HG02852 (cell line): Measurements from ENCODE around the gene PCDHB6.
"Not testable (repeated sequence)": the region's sequence is repeated elsewhere in the genome, so short reads cannot be mapped to it uniquely, and the experiment has no call there.

Experiments used
- ATAC-seq: cut with Tn5 transposase; IDR thresholded peaks from one replicate; pipeline ENCODE4 v1.9.1; 2021; ENCODE audit warnings: mild to moderate bottlenecking, moderate library complexity; ENCODE audit not compliant: unreplicated experiment

PCDHB6 gene

GRCh38 chr5:141149812-141150211, at the start of gene PCDHB6:
Gene PCDHB6 (plus strand): TSS chr5:141150057. CDS start chr5:141150258, 201 bp downstream.
- no peak for ATAC-seq

DNA sequence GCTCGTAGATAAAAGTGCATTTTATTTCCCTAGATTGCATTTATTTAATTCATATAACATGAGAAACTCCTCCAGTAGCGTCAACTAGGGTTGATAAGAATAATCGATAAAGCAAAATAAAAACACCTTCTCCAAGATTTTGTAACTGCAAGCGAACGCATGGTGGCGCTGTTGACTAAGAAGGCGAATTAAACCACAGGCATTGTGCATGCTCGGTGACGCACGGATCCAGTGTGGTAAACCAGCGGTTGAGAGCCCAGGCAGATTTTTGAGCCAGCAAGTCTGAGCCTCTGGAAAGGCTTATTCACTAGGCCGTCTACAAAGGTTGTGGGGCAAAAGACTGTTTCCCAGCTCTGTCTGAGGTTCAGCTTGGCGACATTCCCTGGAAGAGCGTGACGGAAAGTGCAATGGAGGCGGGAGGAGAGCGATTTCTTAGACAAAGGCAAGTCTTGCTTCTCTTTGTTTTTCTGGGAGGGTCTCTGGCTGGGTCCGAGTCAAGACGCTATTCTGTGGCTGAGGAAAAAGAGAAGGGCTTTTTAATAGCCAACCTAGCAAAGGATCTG, 49.5 kb upstream of the PCDHB6 start, which contains the start of gene PCDHB3:
Gene PCDHB3, plus strand, starts transcription at position 231 of the 563 bp plus-strand sequence. Its CDS starts 177 bp downstream, at position 408.
- ATAC-seq: no peak

DNA sequence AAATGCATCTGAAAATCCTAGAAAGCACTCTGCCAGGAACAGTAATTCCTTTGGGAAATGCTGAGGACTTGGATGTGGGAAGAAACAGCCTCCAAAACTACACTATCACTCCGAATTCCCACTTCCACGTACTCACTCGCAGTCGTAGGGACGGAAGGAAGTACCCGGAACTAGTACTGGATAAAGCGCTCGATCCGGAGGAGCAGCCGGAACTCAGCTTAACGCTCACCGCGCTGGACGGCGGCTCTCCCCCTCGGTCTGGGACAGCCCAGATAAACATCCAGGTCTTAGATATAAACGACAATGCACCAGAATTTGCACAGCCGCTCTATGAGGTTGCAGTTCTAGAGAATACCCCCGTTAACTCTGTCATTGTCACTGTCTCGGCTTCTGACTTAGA, 48.8 kb upstream of the PCDHB6 start:
- ATAC-seq: no peak

- not testable (repeated sequence) for ATAC-seq
These were observed 47.8 kb upstream of the PCDHB6 start for GRCh38 chr5:141102070-141102469.

DNA sequence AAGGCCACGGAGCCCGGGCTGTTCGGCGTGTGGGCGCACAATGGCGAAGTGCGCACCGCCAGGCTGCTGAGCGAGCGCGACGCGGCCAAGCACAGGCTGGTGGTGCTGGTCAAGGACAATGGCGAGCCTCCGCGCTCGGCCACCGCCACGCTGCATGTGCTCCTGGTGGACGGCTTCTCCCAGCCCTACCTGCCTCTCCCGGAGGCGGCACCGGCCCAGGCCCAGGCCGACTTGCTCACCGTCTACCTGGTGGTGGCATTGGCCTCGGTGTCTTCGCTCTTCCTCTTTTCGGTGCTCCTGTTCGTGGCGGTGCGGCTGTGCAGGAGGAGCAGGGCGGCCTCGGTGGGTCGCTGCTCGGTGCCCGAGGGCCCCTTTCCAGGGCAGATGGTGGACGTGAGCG, 47.4 kb upstream of the PCDHB6 start:
- not testable (repeated sequence) for ATAC-seq

DNA sequence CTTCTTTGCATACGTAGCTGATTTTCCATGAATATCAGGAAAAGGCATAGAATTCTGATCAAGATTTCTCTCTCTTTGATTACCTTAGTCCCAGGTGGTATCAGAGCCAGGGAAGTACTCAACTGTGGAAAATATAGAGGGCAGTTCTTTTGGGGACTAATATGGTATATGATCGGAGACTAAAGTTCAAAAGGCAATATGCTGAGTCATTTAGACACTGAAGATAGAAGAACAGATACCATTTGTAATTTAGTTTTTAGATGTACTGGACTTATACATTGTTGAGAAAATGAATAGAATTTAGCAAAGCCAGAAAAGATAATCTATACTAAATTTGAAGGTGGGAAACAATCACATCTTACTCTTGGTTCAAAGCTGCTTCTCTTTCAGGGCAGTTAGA, 44.5 kb upstream of the PCDHB6 start:
- ATAC-seq: no peak

DNA sequence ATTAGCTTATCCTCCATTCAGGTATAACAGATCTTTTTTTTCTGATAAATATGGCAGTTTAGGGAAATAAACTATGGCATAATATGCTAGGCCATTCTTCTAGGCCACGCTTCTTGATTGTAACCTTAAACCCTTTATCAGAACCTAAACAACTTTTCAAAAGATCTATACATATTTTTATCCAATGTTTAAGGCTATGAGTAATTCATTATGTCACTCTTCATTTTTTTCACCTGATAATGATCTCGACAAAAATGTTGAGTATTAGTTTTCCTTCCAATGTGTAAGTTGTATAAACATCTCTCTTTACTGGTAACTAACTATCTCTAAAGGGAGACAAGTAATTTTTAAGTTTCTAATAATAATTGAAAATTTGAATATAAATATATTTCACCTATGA, 30.6 kb upstream of the PCDHB6 start:
- ATAC-seq: no peak

- ATAC-seq: no peak
These were observed 28.3 kb upstream of the PCDHB6 start, which contains the start of gene PCDHB4 for GRCh38 chr5:141121563-141121962. Gene PCDHB4 (plus strand): TSS chr5:141121818. CDS start chr5:141121999, 181 bp downstream.

GRCh38 chr5:141121985-141122384, 27.9 kb upstream of the PCDHB6 start:
- no peak for ATAC-seq

DNA sequence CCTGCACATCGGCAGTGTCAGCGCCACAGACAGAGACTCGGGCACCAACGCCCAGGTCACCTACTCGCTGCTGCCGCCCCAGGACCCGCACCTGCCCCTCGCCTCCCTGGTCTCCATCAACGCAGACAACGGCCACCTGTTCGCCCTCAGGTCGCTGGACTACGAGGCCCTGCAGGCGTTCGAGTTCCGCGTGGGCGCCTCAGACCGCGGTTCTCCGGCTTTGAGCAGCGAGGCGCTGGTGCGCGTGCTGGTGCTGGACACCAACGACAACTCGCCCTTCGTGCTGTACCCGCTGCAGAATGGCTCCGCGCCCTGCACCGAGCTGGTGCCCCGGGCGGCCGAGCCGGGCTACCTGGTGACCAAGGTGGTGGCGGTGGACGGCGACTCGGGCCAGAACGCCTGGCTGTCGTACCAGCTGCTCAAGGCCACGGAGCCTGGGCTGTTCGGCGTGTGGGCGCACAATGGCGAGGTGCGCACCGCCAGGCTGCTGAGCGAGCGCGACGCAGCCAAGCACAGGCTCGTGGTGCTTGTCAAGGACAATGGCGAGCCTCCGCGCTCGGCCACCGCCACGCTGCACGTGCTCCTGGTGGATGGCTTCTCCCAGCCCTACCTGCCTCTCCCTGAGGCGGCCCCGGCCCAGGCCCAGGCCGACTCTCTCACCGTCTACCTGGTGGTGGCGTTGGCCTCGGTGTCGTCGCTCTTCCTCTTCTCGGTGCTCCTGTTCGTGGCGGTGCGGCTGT, 26.3 kb upstream of the PCDHB6 start:
- ATAC-seq: not testable (repeated sequence)

DNA sequence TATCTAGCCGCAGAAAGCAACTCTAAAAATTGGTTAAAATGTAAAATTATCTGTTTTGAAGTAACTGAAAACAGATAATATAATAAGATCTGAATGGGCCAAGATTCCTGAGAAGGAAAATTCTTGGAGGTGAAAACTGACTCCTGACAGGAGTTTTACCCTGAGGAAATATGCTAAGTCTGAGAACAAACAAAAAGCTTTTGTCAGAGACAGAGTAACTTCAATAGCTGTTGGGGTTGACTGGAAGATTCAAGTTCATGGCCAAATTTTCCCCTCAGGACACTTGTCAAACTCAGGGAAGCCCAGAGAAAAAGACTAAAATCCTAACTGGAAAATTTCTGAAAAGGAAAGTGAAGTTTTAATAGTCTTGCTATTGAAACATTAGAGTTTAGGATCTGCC, 22.6 kb upstream of the PCDHB6 start:
- ATAC-seq: no peak

DNA sequence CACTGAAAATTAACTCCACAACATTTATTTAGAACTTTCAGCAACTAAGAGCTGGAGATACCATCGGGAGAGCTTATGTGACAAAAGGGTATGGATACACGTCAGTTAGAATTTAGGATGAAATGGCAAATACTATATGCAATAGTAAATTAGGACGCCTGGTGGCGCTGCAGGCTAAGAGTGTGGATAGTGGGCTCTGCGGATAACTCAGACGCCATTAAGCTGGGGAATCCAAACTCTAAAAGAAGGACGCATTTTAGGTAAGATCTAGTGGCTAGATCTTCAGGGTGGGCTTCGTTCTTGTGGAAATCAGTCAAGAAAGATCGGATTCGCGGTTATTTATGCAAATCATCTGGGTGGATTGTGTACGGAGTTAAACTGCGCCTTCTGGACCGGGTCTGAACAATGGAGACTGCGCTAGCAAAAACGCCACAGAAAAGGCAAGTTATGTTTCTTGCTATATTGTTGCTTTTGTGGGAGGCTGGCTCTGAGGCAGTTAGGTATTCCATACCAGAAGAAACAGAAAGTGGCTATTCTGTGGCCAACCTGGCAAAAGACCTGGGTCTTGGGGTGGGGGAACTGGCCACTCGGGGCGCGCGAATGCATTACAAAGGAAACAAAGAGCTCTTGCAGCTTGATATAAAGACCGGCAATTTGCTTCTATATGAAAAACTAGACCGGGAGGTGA, 14.7 kb upstream of the PCDHB6 start, which contains the start of gene PCDHB5:
Gene PCDHB5, plus strand, starts transcription at position 177 of the 688 bp plus-strand sequence. Its CDS starts 229 bp downstream, at position 406.
- ATAC-seq: no peak

DNA sequence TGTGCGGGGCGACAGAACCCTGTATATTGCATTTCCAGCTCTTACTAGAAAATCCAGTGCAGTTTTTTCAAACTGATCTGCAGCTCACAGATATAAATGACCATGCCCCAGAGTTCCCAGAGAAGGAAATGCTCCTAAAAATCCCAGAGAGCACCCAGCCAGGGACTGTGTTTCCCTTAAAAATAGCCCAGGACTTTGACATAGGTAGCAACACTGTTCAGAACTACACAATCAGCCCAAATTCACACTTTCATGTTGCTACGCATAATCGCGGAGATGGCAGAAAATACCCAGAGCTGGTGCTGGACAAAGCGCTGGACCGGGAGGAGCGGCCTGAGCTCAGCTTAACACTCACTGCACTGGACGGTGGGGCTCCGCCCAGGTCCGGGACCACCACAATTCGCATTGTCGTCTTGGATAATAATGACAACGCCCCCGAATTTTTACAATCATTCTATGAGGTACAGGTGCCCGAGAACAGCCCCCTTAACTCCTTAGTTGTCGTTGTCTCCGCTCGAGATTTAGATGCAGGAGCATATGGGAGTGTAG, 14.1 kb upstream of the PCDHB6 start:
- no peak for ATAC-seq

DNA sequence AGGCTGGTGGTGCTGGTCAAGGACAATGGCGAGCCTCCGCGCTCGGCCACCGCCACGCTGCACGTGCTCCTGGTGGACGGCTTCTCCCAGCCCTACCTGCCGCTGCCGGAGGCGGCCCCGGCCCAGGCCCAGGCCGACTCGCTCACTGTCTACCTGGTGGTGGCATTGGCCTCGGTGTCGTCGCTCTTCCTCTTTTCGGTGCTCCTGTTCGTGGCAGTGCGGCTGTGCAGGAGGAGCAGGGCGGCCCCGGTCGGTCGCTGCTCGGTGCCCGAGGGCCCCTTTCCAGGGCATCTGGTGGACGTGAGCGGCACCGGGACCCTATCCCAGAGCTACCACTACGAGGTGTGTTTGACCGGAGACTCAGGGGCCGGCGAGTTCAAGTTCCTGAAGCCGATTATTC, 12.5 kb upstream of the PCDHB6 start:
- not testable (repeated sequence) for ATAC-seq

- no peak for ATAC-seq
These were observed 551 bp downstream of the PCDHB6 start for GRCh38 chr5:141150224-141150992.

GRCh38 chr5:141150993-141151325, 1.1 kb downstream of the PCDHB6 start:
- no peak for ATAC-seq

- not testable (repeated sequence) for ATAC-seq
These were observed 1.8 kb downstream of the PCDHB6 start for GRCh38 chr5:141151632-141152031.

GRCh38 chr5:141152096-141152495, 2.2 kb downstream of the PCDHB6 start:
- not testable (repeated sequence) for ATAC-seq

- no peak for ATAC-seq
These were observed 5.9 kb downstream of the PCDHB6 start for GRCh38 chr5:141155540-141156374.

GRCh38 chr5:141157356-141157755, 7.5 kb downstream of the PCDHB6 start:
- ATAC-seq: not testable (repeated sequence)
